ENCODE measurements around the gene MYO18B. TPM values are rescaled to one million over a fixed set of nuclear protein-coding genes. Genes with fewer than 3 reads are reported as not detected.
A peak's percentile ranks its signal among the peaks of the same experiment; 100 is the strongest.

Gene MYO18B
- total and polyA plus RNA-seq, 9 donors, result 0.02 to 0.23 (median 0.10) TPM; not detected in 5

- WGBS, 3 donors, result 87 to 89% (median 88%) methylated on average over 14 of the region's 14 CpGs
- H3K27ac ChIP-seq, result no peak overlapping the region
- no peak overlapping the region for H3K4me3 ChIP-seq
- H3K27me3 ChIP-seq, result no peaks in the 10 kb centered on the region
- no peaks in the 10 kb centered on the region for H3K36me3 ChIP-seq
- TF ChIP-seq EP300 (IDR thresholded peaks at IDR 0.05), result no peak
- no peak for TF ChIP-seq POLR2A (IDR thresholded peaks at IDR 0.05)
- TF ChIP-seq CTCF (IDR thresholded peaks at IDR 0.05), result no peak
- no peaks in the 10 kb centered on the region for H3K9me3 ChIP-seq
- no peak for DNase-seq
- intact Hi-C loops (cut with DNase I), result no loop called here
- no peaks in the 10 kb centered on the region for H3K4me1 ChIP-seq (ENCODE audit: insufficient read depth)
Observed at GRCh38 chr22:25753252-25753651, 11.3 kb downstream of the MYO18B start.

GRCh38 chr22:25754527-25755202 is 12.7 kb downstream of the MYO18B start:
- H3K36me3 ChIP-seq, result no peaks in the 10 kb centered on the region
- no peak overlapping the region for H3K27ac ChIP-seq
- intact Hi-C loops (cut with DNase I), result no loop called here
- no peak for TF ChIP-seq CTCF (IDR thresholded peaks at IDR 0.05)
- TF ChIP-seq POLR2A (IDR thresholded peaks at IDR 0.05), result no peak
- no peak for TF ChIP-seq EP300 (IDR thresholded peaks at IDR 0.05)
- H3K4me3 ChIP-seq, result no peak overlapping the region
- WGBS, 3 donors, result 63 to 76% (median 74%) methylated on average over 24 of the region's 24 CpGs
- H3K9me3 ChIP-seq, result no peaks in the 10 kb centered on the region
- H3K4me1 ChIP-seq (ENCODE audit: insufficient read depth), result no peaks in the 10 kb centered on the region
- no peaks in the 10 kb centered on the region for H3K27me3 ChIP-seq
- DNase-seq, result peak in 1 of 5 donors; percentile 44

GRCh38 chr22:25757686-25758085 is 15.7 kb downstream of the MYO18B start:
- intact Hi-C loops (cut with DNase I), result no loop called here
- no peaks in the 10 kb centered on the region for H3K36me3 ChIP-seq
- no peaks in the 10 kb centered on the region for H3K27me3 ChIP-seq
- no peak for TF ChIP-seq CTCF (IDR thresholded peaks at IDR 0.05)
- TF ChIP-seq EP300 (IDR thresholded peaks at IDR 0.05), result no peak
- TF ChIP-seq POLR2A (IDR thresholded peaks at IDR 0.05), result no peak
- WGBS, 3 donors, result 66 to 74% (median 72%) methylated on average over 3 of the region's 3 CpGs
- no peaks in the 10 kb centered on the region for H3K4me1 ChIP-seq (ENCODE audit: insufficient read depth)
- H3K27ac ChIP-seq, result no peak overlapping the region
- no peaks in the 10 kb centered on the region for H3K9me3 ChIP-seq
- no peak for DNase-seq
- no peak overlapping the region for H3K4me3 ChIP-seq

GRCh38 chr22:25758316-25758715 is 16.3 kb downstream of the MYO18B start:
- no peak overlapping the region for H3K4me3 ChIP-seq
- intact Hi-C loops (cut with DNase I), result no loop called here
- H3K9me3 ChIP-seq, result no peaks in the 10 kb centered on the region
- no peaks in the 10 kb centered on the region for H3K36me3 ChIP-seq
- TF ChIP-seq EP300 (IDR thresholded peaks at IDR 0.05), result no peak
- TF ChIP-seq POLR2A (IDR thresholded peaks at IDR 0.05), result no peak
- no peak for TF ChIP-seq CTCF (IDR thresholded peaks at IDR 0.05)
- WGBS, 3 donors, result 83 to 92% (median 90%) methylated on average over 8 of the region's 8 CpGs
- DNase-seq, result no peak
- H3K4me1 ChIP-seq (ENCODE audit: insufficient read depth), result no peaks in the 10 kb centered on the region
- H3K27me3 ChIP-seq, result no peaks in the 10 kb centered on the region
- H3K27ac ChIP-seq, result no peak overlapping the region

All from ovary (tissue), 9 donors.